ENCODE measurements around the gene TPBGL.

Gene TPBGL

GRCh38 chr11:75246671-75247350, 6.2 kb downstream of the TPBGL start:
- no peak for DNase-seq

- DNase-seq, result no peak
Observed at GRCh38 chr11:75248924-75249256, 8.3 kb downstream of the TPBGL start.

GRCh38 chr11:75249704-75250103, 9.1 kb downstream of the TPBGL start:
- no peak for DNase-seq

GRCh38 chr11:75254326-75254725, 13.8 kb downstream of the TPBGL start:
- no peak for DNase-seq

DNA sequence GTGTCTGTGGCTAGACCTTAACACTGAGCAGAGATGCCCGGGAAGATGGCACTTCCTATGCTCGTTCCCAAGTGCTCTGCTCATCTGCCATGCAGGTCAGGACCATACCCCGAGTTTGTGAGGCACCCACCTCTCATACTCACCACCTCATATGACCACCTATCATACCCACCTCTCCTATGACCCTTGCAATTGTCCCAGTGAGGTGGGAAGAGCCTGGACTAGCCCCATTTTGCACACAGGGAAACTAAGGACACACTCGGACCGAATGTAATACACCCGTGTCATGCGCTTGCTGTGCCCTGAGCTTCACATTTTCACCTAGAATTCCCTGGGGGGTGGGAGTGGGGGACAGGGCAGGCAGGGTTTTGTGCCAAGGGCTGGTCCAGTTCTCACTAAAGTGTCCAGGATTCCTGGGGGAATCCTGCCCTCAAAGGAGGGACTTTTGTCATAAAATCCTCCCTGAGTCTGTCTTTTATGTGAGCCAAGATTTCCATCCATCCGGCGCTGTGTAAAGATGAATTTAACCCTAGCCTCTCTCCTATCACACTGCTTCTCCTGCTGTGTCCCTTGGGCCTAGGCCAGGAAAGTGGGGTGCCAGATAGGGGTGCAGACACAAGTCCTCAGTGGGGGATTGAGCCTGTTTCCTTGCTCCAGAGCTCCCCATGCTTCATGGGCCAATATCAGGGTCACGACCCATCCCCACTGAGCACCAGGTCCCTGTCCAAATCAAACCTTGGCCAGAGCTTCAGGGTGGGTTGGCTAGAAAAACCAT, 20.0 kb downstream of the TPBGL start:
- DNase-seq, result peak; percentile 18

DNA sequence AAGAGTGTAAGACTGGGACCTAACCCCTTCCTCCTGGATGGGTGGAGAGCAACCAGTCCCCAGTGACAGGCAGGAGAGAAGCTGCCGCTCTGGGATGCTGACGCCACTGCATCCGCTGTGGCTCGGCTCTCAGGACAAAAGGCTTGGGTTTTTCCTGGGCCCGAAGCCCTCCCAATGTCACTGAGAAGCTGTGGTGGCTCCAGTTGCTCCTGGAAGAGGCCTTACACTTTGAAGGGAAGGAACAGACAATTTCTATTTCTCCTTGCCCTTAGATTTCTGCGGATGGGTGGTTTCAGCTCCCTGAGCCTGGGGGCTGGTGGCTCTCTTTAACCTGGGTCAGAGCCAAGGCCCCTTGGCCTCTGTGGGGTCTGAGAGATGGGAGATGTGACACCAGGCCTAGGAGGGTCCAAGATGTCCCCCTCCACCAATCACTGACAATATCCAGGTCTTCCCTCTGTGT, 21.4 kb downstream of the TPBGL start:
- DNase-seq, result peak; percentile 12

- DNase-seq, result no peak
Observed at GRCh38 chr11:75262436-75262835, 21.9 kb downstream of the TPBGL start.

GRCh38 chr11:75262961-75263852, 22.6 kb downstream of the TPBGL start:
- peak; percentile 20 for DNase-seq

DNA sequence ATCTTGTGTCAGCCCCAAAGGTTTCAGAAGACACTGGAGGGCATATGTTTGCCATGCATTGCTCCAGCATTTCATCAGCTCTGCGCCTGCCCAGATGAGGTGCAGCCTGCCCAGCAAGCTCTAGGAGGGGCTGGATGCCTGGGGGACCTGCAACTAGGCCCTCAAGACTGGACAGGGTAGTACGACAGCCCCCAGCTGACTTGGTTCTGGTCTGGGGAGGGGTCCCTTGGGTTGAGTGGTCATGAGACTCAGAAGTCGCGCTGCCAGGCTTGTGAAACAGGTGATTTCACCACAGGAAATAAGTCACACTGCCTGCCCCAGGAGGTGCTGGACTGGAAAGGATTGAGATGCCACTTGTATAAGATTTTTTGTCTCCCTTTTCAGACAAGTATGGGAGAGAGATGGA, 23.4 kb downstream of the TPBGL start:
- DNase-seq, result peak; percentile 17

DNA sequence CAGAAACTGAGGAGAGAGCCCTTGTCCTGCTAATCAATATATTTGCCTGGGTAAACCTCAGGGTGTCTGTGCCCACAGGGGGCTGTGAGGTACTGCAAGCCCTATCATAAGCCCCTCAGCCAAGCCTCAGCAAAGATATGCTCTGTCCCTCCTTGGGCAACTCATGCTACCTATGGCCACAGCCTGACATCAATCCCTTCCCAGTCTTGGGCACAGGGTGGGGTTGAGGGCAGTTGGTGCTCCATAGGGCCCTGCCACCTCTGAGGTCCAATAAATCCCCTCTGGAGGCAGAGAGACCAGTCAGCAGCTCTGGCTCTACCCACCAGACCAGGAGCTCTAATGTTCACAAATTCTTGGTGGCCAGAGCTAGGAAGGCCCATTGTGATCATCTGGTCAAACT, 23.8 kb downstream of the TPBGL start:
- DNase-seq, result peak; percentile 11

GRCh38 chr11:75264971-75265370, 24.4 kb downstream of the TPBGL start:
- DNase-seq, result no peak

DNA sequence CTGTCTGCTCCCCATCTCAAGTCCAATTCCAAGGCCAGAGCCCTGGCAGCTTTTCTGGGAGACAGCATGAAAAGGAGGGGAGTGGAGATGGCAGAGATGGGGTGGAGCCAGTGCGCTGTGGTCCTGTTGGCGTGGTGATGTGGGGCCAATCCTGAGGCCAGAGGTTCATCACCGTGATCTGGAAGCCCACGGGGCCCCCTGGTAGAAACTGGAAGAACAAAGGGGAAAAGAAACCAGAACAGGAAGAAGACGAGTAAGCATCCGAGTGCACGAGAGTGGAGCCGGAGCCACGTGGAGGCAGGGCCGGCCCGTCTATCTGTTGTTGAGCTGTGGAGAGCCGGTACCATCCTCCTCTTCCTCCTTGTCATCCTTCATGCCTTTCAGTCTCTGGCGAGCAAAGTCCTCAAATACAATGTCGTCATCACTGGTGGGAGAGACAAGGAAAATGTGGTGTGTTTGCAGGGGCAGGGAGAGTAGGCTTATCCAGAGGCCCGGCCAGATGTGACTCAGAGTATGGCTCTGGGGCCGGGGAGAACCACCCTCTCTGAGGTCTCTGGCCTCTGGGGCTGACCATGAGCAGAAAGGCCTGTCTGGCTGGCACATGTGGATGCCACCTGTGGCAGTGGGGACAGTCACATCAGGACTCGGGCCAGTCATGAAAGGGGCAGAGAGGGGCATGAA, 25.4 kb downstream of the TPBGL start:
- DNase-seq, result peak; percentile 15

DNA sequence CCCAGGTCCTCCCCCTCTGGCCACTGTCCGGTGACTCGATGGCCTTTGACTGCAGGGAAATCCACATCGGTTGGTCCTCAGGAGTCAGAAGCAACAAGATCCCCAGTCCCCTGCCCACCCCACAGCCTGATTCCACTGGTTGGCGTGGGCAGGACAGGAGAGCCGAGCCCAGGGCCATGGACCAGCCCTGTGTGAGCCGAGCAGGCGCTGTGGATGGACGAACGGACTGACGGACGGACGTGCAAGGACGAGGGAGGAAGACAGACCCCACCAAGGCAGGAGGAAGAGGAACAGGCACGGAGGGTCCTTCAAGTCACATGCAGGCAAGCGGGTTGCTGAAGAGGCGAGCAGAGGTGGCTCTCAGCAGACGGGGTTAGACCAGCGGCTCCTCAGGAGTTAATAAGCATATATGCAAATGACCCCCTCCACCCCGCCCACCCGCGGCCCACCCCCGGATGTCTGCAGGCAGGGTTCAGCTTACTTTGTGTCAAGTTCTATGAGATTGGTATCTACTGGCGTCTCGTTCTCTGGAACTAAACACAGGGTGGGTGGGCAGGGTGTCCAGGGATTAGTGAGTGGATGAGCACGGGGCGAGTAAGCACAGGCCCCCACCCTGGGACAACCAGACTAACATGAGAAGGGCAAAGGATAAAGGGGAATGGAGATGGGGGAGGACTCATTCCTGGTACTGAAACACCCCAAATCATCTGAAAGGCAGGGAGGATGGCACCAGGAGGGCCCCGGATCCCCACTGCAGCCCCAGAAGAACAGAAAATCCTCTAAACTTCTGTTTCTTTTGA, 26.8 kb downstream of the TPBGL start:
- DNase-seq, result peak; percentile 15

- DNase-seq, result peak; percentile 11
Observed at GRCh38 chr11:75268626-75269366, 28.2 kb downstream of the TPBGL start.

DNA sequence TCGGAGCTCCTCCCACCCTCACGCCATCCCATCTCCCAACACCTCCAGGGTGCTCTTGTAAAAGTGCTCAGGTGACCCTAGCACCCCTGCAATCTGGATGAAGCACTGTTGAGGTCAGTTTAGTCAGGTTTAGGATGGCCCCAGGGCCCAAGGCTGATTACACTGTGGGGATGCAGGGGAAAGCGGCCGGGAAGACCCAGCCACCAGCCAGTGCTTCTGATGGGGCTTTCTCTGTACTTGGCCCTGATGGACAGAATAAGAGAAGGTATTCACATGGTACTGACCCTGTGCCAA, 28.7 kb downstream of the TPBGL start:
- DNase-seq, result no peak

GRCh38 chr11:75269896-75270295, 29.3 kb downstream of the TPBGL start:
- no peak for DNase-seq

- no peak for DNase-seq
Observed at GRCh38 chr11:75270896-75271418, 30.4 kb downstream of the TPBGL start.

- peak; percentile 8 for DNase-seq
Observed at GRCh38 chr11:75271730-75272129, 31.2 kb downstream of the TPBGL start.

DNA sequence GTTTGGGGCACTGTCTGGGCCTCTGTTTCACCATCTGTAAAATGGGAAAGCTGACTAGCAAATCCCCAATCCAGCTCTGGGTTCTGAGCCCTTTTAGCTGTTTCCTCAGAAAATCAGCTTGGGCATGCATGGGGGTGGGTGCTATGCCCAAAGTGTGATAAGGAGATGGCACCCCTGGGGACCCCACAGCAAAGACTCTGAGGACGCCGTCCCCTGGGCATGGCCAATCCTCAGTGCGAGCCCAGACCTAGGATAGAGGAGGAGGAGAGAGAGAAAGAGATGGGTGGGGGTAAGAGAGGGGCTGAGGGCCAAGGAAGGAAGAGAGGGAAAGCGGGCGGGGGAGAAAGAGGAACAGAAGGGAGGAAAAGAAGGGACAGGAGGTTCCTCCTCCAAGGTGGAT, 31.8 kb downstream of the TPBGL start:
- no peak for DNase-seq

DNA sequence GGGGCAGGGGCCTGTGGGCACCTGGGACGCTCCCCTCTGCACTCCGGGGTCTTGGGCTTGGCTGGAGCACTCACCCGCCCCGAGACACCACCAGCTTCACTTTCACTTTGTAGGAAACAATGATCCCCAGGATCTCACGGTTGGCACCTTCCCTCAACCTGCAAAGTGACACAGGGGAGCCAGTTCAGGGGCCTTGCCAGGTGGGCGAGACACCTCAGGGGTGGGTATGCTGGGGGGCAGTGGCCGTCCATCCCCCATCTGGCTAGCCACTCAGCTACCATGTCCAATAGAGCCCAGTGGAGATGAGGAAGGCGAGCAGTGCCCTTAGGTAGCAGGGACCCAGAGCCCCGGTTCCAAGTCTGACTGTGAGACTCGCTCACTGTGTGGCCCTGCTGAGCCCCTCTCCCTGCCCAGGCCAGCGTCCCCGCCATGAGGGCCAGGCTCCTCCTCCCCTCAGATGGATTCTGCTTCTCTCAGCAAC, 32.3 kb downstream of the TPBGL start:
- DNase-seq, result peak; percentile 14
